HepG2 (cell line): ENCODE measurements around the gene PRKACB. TPM values are rescaled to one million over a fixed set of nuclear protein-coding genes. Genes with fewer than 3 reads are reported as not detected.

Experiments
- ATAC-seq: fragments of 200-7000 bp; cut with Tn5 transposase; 3 replicates; pipeline ENCODE4 v1.9.1; 2020; ENCODE audit warnings: mild to moderate bottlenecking, moderate library complexity
- BruUV-seq: library from RNA; stranded (reverse); fragments of 400-500 nt; replicated peaks from 2 replicates; lab custom pipeline; 2021; lab: Mats Ljungman, UMichigan
- CTCF ChIA-PET: fragments of 300-600 bp; formaldehyde crosslinking; extraction: SDS; loops from one replicate; lab custom pipeline; 2021; ENCODE audit warnings: low total read pairs, inconsistent platforms, low intra/inter-chr PET ratio; lab: Yijun Ruan, JAX
- POLR2A ChIA-PET: fragments of 350-600 bp; sonication (Branson Sonifier 250); formaldehyde crosslinking; loops from one replicate; lab custom pipeline; 2020; ENCODE audit warnings: antibody characterized with exemption, inconsistent platforms; lab: Yijun Ruan, JAX
- DNase-seq: peaks from one replicate; pipeline ENCODE4 v3.0.0-alpha.2; 2015; ENCODE audit warnings: low spot score
- FAIRE-seq: peaks from 3 replicates; lab custom pipeline; 2011; peaks lifted over from hg19 to GRCh38; lab: Jason Lieb, UNC
- H2AFZ ChIP-seq: one replicate; pipeline ENCODE4 v1.6.1; 2011; ENCODE audit warnings: low read length, inconsistent platforms
- H3K27ac ChIP-seq: fragments of 300-600 bp; 3 replicates; pipeline ENCODE4 v1.8.0; 2011; ENCODE audit warnings: mixed run types, mild to moderate bottlenecking, mixed read lengths, low read length, inconsistent platforms; ENCODE audit not compliant: insufficient read depth; ENCODE audit errors: extremely low read length
- H3K27me3 ChIP-seq, 2 experiments: fragments of 200-600 bp in 1 of 2; 2 replicates in 1 of 2; 3 replicates in 1 of 2; pipeline versions ENCODE4 v1.6.0 to v1.8.0; 2011; ENCODE audit warnings: low read length in 2 of 2, mild to moderate bottlenecking in 2 of 2, moderate library complexity in 2 of 2, inconsistent platforms in 1 of 2; ENCODE audit not compliant: insufficient read depth in 2 of 2, control insufficient read depth in 1 of 2
- H3K36me3 ChIP-seq, 2 experiments: fragments of 200-600 bp in 1 of 2; replicated peaks in 1 of 2; 2 replicates in 1 of 2; 3 replicates in 1 of 2; pipeline versions ENCODE4 v1.5.1 to v1.8.0; 2011; ENCODE audit warnings: low read length in 2 of 2, inconsistent platforms in 1 of 2; ENCODE audit not compliant: insufficient read depth in 2 of 2, control insufficient read depth in 1 of 2
- H3K4me1 ChIP-seq: 2 replicates; pipeline ENCODE4 v1.5.1; 2012; ENCODE audit warnings: low read length, inconsistent platforms; ENCODE audit not compliant: insufficient read depth
- H3K4me2 ChIP-seq: 2 replicates; pipeline ENCODE4 v1.6.0; 2011; ENCODE audit warnings: low read depth, low read length, inconsistent platforms
- H3K4me3 ChIP-seq, 3 experiments: fragments of 200-600 bp in 1 of 3; sonication (generic), shearing (Covaris generic) in 1 of 3; replicated peaks in 1 of 3; 2 replicates each; pipeline ENCODE4 v1.5.1; 2011 to 2016; ENCODE audit warnings: low read length in 3 of 3, inconsistent platforms in 2 of 3, low read depth in 2 of 3, mild to moderate bottlenecking in 2 of 3, control low read depth in 1 of 3, mixed read lengths in 1 of 3; ENCODE audit not compliant: insufficient read depth in 1 of 3
- H3K79me2 ChIP-seq: one replicate; pipeline ENCODE4 v1.6.1; 2011; ENCODE audit warnings: low read length, inconsistent platforms; ENCODE audit not compliant: insufficient read depth
- H3K9ac ChIP-seq: 2 replicates; pipeline ENCODE4 v1.6.0; 2011; ENCODE audit warnings: mild to moderate bottlenecking, low read depth, low read length, inconsistent platforms; ENCODE audit not compliant: insufficient read depth
- H3K9me3 ChIP-seq: 2 replicates; pipeline ENCODE4 v1.5.1; 2012; ENCODE audit warnings: mild to moderate bottlenecking, low read length
- H4K20me1 ChIP-seq: 2 replicates; pipeline ENCODE4 v1.6.0; 2011; ENCODE audit warnings: inconsistent platforms, mild to moderate bottlenecking, low read length, moderate library complexity; ENCODE audit not compliant: insufficient read depth
- CREM ChIP-seq, 2 experiments: sonication (generic) in 1 of 2; formaldehyde crosslinking in 1 of 2; IDR thresholded peaks; 2 replicates each; pipeline versions ENCODE4 v1.4.0 to v1.6.1; 2016 to 2020; ENCODE audit warnings: antibody characterized with exemption in 1 of 2, mild to moderate bottlenecking in 1 of 2, missing genetic modification reagents in 1 of 2
- RCOR2 ChIP-seq: IDR thresholded peaks from 2 replicates; pipeline ENCODE4 v1.6.1; 2016; ENCODE audit warnings: missing biosample characterization, missing genetic modification reagents
- SAP130 ChIP-seq: IDR thresholded peaks from 2 replicates; pipeline ENCODE4 v1.6.1; 2016; ENCODE audit warnings: low read depth
- TEAD3 ChIP-seq: optimal IDR thresholded peaks from 2 replicates; pipeline ENCODE3; 2016; ENCODE audit warnings: borderline replicate concordance
- ZBTB7A ChIP-seq: sonication (generic); formaldehyde crosslinking; IDR thresholded peaks from 2 replicates; pipeline ENCODE4 v1.8.0; 2022; ENCODE audit warnings: mild to moderate bottlenecking, missing genetic modification reagents
- ZFAT ChIP-seq: sonication (generic); formaldehyde crosslinking; conservative IDR thresholded peaks from 2 replicates; pipeline ENCODE4 v1.8.1; 2023; ENCODE audit warnings: missing genetic modification reagents, inconsistent platforms
- ZSCAN31 ChIP-seq: sonication (generic); formaldehyde crosslinking; IDR thresholded peaks from 2 replicates; pipeline ENCODE4 v1.5.0; 2020; ENCODE audit warnings: low read depth, mild to moderate bottlenecking, missing genetic modification reagents
- WGBS: methylation state at CpG from one replicate; pipeline ENCODE4 v1.1.6; 2017; ENCODE audit warnings: low lambda C conversion rate; 5-methylcytosine and 5-hydroxymethylcytosine counted together
- in situ Hi-C: cut with HindIII; loops from 2 replicates; pipeline ENCODE4 v1.10.0; 2017; ENCODE audit warnings: low pct_unique_long_range_greater_than_20kb; ENCODE audit not compliant: extremely low pct_ligation_motif_present
- intact Hi-C: fragments of 100-400 bp; cut with micrococcal nuclease; formaldehyde crosslinking; loops from one replicate; pipeline ENCODE4 v1.10.0; 2022; ENCODE audit not compliant: unreplicated experiment
- polyA plus RNA-seq, 8 experiments: library from polyadenylated mRNA; depleted of rRNA in 3 of 8; stranded (reverse) in 7 of 8; unstranded in 1 of 8; fragments of >200 nt; fragmentation: Illumina TruSeq in 4 of 8; extraction: Trizol in 4 of 8; gene quantifications; 2 replicates each; pipeline versions ENCODE4 v1.2.1 to v1.2.3, GENCODE V29; 2011 to 2016; ENCODE audit warnings: low read depth in 4 of 8, missing spikeins in 1 of 8, mixed read lengths in 1 of 8; ENCODE audit not compliant: insufficient read depth in 1 of 8
- total RNA-seq, 5 experiments: library from RNA; depleted of rRNA; stranded (reverse); fragments of >200 nt; fragmentation: Illumina TruSeq; extraction: Trizol; gene quantifications; 2 replicates each; pipeline ENCODE4 v1.2.3, GENCODE V29; 2016; ENCODE audit warnings: low read depth in 1 of 5
- TF ChIP-seq, protein P1 (sequence below): sonication (generic); formaldehyde crosslinking; IDR thresholded peaks from 2 replicates; pipeline ENCODE4 v1.9.0; 2022; ENCODE audit warnings: missing genetic modification reagents, mild to moderate bottlenecking, borderline replicate concordance
- TF ChIP-seq, protein P2 (sequence below): IDR thresholded peaks from 2 replicates; pipeline ENCODE4 v1.6.1; 2016; ENCODE audit warnings: low read depth, missing genetic modification reagents, missing compliant biosample characterization

The PRKACB gene
- total and polyA plus RNA-seq, 2 of the 13 experiments (the other 11 are each of a cell fraction or from before 2014, with no cell fraction given) = 3.5 to 5.8 TPM

DNA sequence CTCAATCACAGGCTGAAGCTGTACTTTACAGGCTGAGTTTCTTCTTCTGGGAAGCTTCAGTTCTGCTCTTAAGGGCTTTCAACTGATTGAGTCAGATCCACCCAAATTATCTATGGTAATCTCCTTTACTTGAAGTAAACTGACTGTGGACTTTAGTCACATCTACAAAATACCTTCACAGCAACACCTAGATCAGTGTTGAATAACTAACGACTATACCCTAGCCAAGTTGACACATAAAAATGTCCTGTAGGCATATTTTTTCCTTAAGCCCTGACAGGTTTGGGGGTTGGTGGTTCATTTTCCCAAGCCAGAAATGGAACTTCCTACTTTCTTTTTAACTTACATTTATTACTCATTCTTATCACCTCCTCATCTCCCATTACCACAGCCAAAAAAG lies 42.9 kb upstream of the PRKACB start:
- in situ Hi-C loops (no loop called here), intact Hi-C loops (no loop called here)
- H3K9ac ChIP-seq = no peak overlapping the region
- no peaks in the 10 kb centered on the region for H3K79me2 ChIP-seq
- ATAC-seq (no peak), DNase-seq (no peak), FAIRE-seq (no peak)
- no peak for TF ChIP-seq ZFAT (CRISPR knock-in tag)
- TF ChIP-seq, protein P1, sequence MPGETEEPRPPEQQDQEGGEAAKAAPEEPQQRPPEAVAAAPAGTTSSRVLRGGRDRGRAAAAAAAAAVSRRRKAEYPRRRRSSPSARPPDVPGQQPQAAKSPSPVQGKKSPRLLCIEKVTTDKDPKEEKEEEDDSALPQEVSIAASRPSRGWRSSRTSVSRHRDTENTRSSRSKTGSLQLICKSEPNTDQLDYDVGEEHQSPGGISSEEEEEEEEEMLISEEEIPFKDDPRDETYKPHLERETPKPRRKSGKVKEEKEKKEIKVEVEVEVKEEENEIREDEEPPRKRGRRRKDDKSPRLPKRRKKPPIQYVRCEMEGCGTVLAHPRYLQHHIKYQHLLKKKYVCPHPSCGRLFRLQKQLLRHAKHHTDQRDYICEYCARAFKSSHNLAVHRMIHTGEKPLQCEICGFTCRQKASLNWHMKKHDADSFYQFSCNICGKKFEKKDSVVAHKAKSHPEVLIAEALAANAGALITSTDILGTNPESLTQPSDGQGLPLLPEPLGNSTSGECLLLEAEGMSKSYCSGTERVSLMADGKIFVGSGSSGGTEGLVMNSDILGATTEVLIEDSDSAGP = no peak
- TF ChIP-seq ZBTB7A (CRISPR knock-in tag) = no peak
- no peak for TF ChIP-seq CREM (IDR thresholded peaks at IDR 0.05)
- no peak for TF ChIP-seq CREM (CRISPR knock-in tag; IDR thresholded peaks at IDR 0.05)
- no peak for TF ChIP-seq RCOR2 (CRISPR knock-in tag)
- TF ChIP-seq TEAD3 (CRISPR knock-in tag) = no peak
- no peak for TF ChIP-seq SAP130 (CRISPR knock-in tag)
- TF ChIP-seq ZSCAN31 (CRISPR knock-in tag) = no peak
- TF ChIP-seq, protein P2, sequence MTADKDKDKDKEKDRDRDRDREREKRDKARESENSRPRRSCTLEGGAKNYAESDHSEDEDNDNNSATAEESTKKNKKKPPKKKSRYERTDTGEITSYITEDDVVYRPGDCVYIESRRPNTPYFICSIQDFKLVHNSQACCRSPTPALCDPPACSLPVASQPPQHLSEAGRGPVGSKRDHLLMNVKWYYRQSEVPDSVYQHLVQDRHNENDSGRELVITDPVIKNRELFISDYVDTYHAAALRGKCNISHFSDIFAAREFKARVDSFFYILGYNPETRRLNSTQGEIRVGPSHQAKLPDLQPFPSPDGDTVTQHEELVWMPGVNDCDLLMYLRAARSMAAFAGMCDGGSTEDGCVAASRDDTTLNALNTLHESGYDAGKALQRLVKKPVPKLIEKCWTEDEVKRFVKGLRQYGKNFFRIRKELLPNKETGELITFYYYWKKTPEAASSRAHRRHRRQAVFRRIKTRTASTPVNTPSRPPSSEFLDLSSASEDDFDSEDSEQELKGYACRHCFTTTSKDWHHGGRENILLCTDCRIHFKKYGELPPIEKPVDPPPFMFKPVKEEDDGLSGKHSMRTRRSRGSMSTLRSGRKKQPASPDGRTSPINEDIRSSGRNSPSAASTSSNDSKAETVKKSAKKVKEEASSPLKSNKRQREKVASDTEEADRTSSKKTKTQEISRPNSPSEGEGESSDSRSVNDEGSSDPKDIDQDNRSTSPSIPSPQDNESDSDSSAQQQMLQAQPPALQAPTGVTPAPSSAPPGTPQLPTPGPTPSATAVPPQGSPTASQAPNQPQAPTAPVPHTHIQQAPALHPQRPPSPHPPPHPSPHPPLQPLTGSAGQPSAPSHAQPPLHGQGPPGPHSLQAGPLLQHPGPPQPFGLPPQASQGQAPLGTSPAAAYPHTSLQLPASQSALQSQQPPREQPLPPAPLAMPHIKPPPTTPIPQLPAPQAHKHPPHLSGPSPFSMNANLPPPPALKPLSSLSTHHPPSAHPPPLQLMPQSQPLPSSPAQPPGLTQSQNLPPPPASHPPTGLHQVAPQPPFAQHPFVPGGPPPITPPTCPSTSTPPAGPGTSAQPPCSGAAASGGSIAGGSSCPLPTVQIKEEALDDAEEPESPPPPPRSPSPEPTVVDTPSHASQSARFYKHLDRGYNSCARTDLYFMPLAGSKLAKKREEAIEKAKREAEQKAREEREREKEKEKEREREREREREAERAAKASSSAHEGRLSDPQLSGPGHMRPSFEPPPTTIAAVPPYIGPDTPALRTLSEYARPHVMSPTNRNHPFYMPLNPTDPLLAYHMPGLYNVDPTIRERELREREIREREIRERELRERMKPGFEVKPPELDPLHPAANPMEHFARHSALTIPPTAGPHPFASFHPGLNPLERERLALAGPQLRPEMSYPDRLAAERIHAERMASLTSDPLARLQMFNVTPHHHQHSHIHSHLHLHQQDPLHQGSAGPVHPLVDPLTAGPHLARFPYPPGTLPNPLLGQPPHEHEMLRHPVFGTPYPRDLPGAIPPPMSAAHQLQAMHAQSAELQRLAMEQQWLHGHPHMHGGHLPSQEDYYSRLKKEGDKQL (CRISPR knock-in tag) = no peak
- 67% methylated on average over 1 of the region's 1 CpG for WGBS
- peaks cover 12% of the 10 kb centered on the region for H3K4me1 ChIP-seq
- no peak overlapping the region for H3K4me2 ChIP-seq
- H4K20me1 ChIP-seq = no peaks in the 10 kb centered on the region
- H2AFZ ChIP-seq = no peak overlapping the region
- no peak overlapping the region for H3K4me3 ChIP-seq
- H3K27me3 ChIP-seq = no peaks in the 10 kb centered on the region
- no peaks in the 10 kb centered on the region for H3K36me3 ChIP-seq
- H3K27ac ChIP-seq = no peak overlapping the region
- CTCF ChIA-PET = no interaction called here
- no peaks in the 10 kb centered on the region for H3K9me3 ChIP-seq
- no TSS peak for BruUV-seq
- POLR2A ChIA-PET = no interaction called here
